ENCODE measurements around the gene MID1. TPM values are rescaled to one million over a fixed set of nuclear protein-coding genes. Genes with fewer than 3 reads are reported as not detected.

MID1 gene
- total and polyA plus RNA-seq, 9 of the 15 experiments (the other 6 are each of a cell fraction or from before 2014, with no cell fraction given), result 0.07 to 0.54 (median 0.33) TPM

DNA sequence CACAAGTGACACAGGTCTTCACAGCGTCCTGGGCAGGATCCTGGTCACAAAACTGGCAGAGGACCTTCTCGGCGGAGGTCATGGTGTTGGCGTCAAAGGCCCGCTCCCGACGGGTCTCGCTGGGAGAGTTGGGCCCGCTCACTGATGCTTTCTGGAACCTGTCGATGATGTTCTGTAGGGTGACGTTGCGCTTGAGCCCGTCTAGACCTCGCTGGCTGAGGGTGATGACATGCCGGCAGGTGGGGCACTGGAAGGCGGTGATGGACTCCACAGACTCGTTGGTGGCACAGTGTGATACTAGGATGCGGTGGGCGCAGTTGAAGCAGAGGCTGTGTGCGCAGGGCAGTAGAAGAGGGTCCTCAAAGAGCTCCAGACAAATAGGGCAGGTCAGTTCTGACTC is 53.2 kb downstream of the MID1 start:
- FAIRE-seq, result no peak
- no peaks in the 10 kb centered on the region for H3K9me3 ChIP-seq (replicated peaks; ENCODE audit: control insufficient read depth, insufficient read depth, low read depth, low read length)
- no peak overlapping the region for H3K27ac ChIP-seq (ENCODE audit: extremely low read depth, low read depth, low read length)
- BruUV-seq (replicated peaks), result no TSS peak
- H3K79me2 ChIP-seq (ENCODE audit: control insufficient read depth, insufficient read depth, low read length), result no peaks in the 10 kb centered on the region
- H3K36me3 ChIP-seq (ENCODE audit: control insufficient read depth, insufficient read depth, low read length), result no peaks in the 10 kb centered on the region
- H4K20me1 ChIP-seq (replicated peaks; ENCODE audit: control insufficient read depth, insufficient read depth, low read length), result no peaks in the 10 kb centered on the region
- no peak overlapping the region for H3K4me3 ChIP-seq
- TF ChIP-seq HEY1 (CRISPR knock-in tag; IDR thresholded peaks at IDR 0.05; ENCODE audit: borderline replicate concordance), result no peak
- TF ChIP-seq, protein P1, sequence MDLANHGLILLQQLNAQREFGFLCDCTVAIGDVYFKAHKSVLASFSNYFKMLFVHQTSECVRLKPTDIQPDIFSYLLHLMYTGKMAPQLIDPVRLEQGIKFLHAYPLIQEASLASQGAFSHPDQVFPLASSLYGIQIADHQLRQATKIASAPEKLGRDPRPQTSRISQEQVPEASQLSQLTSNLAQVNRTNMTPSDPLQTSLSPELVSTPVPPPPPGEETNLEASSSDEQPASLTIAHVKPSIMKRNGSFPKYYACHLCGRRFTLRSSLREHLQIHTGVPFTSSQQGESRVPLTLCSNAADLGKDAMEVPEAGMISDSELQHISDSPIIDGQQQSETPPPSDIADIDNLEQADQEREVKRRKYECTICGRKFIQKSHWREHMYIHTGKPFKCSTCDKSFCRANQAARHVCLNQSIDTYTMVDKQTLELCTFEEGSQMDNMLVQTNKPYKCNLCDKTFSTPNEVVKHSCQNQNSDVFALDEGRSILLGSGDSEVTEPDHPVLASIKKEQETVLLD (IDR thresholded peaks at IDR 0.05), result no peak
- no peak for TF ChIP-seq RBM39 (optimal IDR thresholded peaks at IDR 0.05; ENCODE audit: low read depth, low read length)
- no peak for TF ChIP-seq SAFB (IDR thresholded peaks at IDR 0.05; ENCODE audit: borderline replicate concordance, low read depth, low read length)
- TF ChIP-seq ZNF282 (CRISPR knock-in tag; IDR thresholded peaks at IDR 0.05), result no peak
- TF ChIP-seq, protein P2, sequence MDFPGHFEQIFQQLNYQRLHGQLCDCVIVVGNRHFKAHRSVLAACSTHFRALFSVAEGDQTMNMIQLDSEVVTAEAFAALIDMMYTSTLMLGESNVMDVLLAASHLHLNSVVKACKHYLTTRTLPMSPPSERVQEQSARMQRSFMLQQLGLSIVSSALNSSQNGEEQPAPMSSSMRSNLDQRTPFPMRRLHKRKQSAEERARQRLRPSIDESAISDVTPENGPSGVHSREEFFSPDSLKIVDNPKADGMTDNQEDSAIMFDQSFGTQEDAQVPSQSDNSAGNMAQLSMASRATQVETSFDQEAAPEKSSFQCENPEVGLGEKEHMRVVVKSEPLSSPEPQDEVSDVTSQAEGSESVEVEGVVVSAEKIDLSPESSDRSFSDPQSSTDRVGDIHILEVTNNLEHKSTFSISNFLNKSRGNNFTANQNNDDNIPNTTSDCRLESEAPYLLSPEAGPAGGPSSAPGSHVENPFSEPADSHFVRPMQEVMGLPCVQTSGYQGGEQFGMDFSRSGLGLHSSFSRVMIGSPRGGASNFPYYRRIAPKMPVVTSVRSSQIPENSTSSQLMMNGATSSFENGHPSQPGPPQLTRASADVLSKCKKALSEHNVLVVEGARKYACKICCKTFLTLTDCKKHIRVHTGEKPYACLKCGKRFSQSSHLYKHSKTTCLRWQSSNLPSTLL (IDR thresholded peaks at IDR 0.05), result no peak
- no peak for TF ChIP-seq ZNF184 (CRISPR knock-in tag; IDR thresholded peaks at IDR 0.05)
- no peak for TF ChIP-seq ZNF316 (IDR thresholded peaks at IDR 0.05)
- TF ChIP-seq VEZF1 (CRISPR knock-in tag; IDR thresholded peaks at IDR 0.05), result no peak
- TF ChIP-seq NFE2 (IDR thresholded peaks at IDR 0.05; ENCODE audit: low read depth), result no peak
- TF ChIP-seq ZNF212 (CRISPR knock-in tag; IDR thresholded peaks at IDR 0.05), result no peak
- no peak for TF ChIP-seq FIP1L1 (IDR thresholded peaks at IDR 0.05; ENCODE audit: low read depth, low read length, poor library complexity, severe bottlenecking)
- no peaks in the 10 kb centered on the region for H3K4me1 ChIP-seq (replicated peaks in 1 of 2; ENCODE audit: control insufficient read depth in 2 of 2, insufficient read depth in 2 of 2, low read length in 2 of 2)
- intact Hi-C loops (cut with micrococcal nuclease) (no loop called here), in situ Hi-C loops (cut with MboI) (no loop called here)
- ChIA-PET CTCF (ENCODE audit: low intra/inter-chr PET ratio) (no interaction called here), POLR2A (no interaction called here)
- WGBS (ENCODE audit: insufficient coverage, low coverage, missing lambda C conversion rate), result 22% methylated on average over 13 of the region's 20 CpGs
- peaks cover 0 to 7% of the 10 kb centered on the region in 2 experiments; a peak in 1 of 5 replicates for H3K27me3 ChIP-seq (ENCODE audit: control insufficient read depth in 2 of 2, insufficient read depth in 2 of 2, low read length in 2 of 2)
- no peak overlapping the region for H2AFZ ChIP-seq (ENCODE audit: low read depth, low read length)
- H3K9me1 ChIP-seq (ENCODE audit: control insufficient read depth, insufficient read depth, low read length), result no peaks in the 10 kb centered on the region
- no peak overlapping the region for H3K4me2 ChIP-seq (ENCODE audit: insufficient read depth, low read length)
- no peak for DNase-seq (ENCODE audit: extremely low read depth in 1 of 4, low spot score in 3 of 4)
- no peak overlapping the region for H3K9ac ChIP-seq (ENCODE audit: insufficient read depth in 1 of 2, low read depth in 2 of 2, low read length in 2 of 2)
- ATAC-seq, result no peak
